Neuronal stem cell (in vitro differentiated cells): Measurements from ENCODE around the gene RIC3.

Experiments used
- DNase-seq: peaks from one replicate; pipeline ENCODE4 v3.0.0-alpha.2; 2013; ENCODE audit warnings: low spot score
- H2AFZ ChIP-seq: one replicate; pipeline ENCODE4 v1.6.1; 2013; ENCODE audit warnings: mild to moderate bottlenecking, low read length, inconsistent platforms
- H2AK5ac ChIP-seq: 2 replicates; pipeline ENCODE4 v1.6.1; 2013; ENCODE audit warnings: low read depth, mild to moderate bottlenecking, inconsistent platforms, low read length, moderate library complexity, mixed read lengths
- H2BK120ac ChIP-seq: 2 replicates; pipeline ENCODE4 v1.6.1; 2013; ENCODE audit warnings: low read depth, mild to moderate bottlenecking, inconsistent platforms, low read length, moderate library complexity, mixed read lengths
- H2BK12ac ChIP-seq: one replicate; pipeline ENCODE4 v1.6.1; 2013; ENCODE audit warnings: low read length, inconsistent platforms
- H2BK15ac ChIP-seq: 2 replicates; pipeline ENCODE4 v1.6.1; 2013; ENCODE audit warnings: mild to moderate bottlenecking, low read length, inconsistent platforms, mixed read lengths
- H2BK5ac ChIP-seq: one replicate; pipeline ENCODE4 v1.6.1; 2013; ENCODE audit warnings: inconsistent platforms, mild to moderate bottlenecking, low read length, moderate library complexity
- H3K14ac ChIP-seq: one replicate; pipeline ENCODE4 v1.6.1; 2013; ENCODE audit warnings: low read length, inconsistent platforms
- H3K18ac ChIP-seq: 2 replicates; pipeline ENCODE4 v1.6.1; 2013; ENCODE audit warnings: low read length, inconsistent platforms
- H3K23ac ChIP-seq: 2 replicates; pipeline ENCODE4 v1.6.1; 2013; ENCODE audit warnings: low read depth, mild to moderate bottlenecking, mixed read lengths, low read length, inconsistent platforms; ENCODE audit not compliant: poor library complexity
- H3K27ac ChIP-seq: replicated peaks from 3 replicates; pipeline ENCODE4 v1.5.1; 2013; ENCODE audit warnings: low read length, inconsistent platforms
- H3K27me3 ChIP-seq, 3 experiments: 2 replicates each; pipeline ENCODE4 v1.6.1; 2013; ENCODE audit warnings: low read length in 3 of 3, mild to moderate bottlenecking in 2 of 3, inconsistent platforms in 1 of 3, low read depth in 1 of 3, mixed read lengths in 1 of 3, moderate library complexity in 1 of 3; ENCODE audit not compliant: control insufficient read depth in 3 of 3, insufficient read depth in 3 of 3
- H3K36me3 ChIP-seq, 2 donors: replicated peaks in 1 of 2; 2 replicates each; pipeline ENCODE4 v1.6.1; 2013; ENCODE audit warnings: low read length in 2 of 2; ENCODE audit not compliant: control insufficient read depth in 2 of 2, insufficient read depth in 2 of 2
- H3K4ac ChIP-seq: 2 replicates; pipeline ENCODE4 v1.6.1; 2013; ENCODE audit warnings: inconsistent platforms, mild to moderate bottlenecking, low read length, moderate library complexity
- H3K4me1 ChIP-seq, 2 donors: 1 replicate in 1 of 2; 2 replicates in 1 of 2; pipeline ENCODE4 v1.6.1; 2013; ENCODE audit warnings: low read length in 2 of 2, low read depth in 1 of 2; ENCODE audit not compliant: control insufficient read depth in 2 of 2, insufficient read depth in 1 of 2
- H3K4me2 ChIP-seq: one replicate; pipeline ENCODE4 v1.6.1; 2013; ENCODE audit warnings: mild to moderate bottlenecking, low read length, inconsistent platforms; ENCODE audit not compliant: insufficient read depth, poor library complexity, severe bottlenecking
- H3K4me3 ChIP-seq, 2 donors: 2 replicates each; pipeline ENCODE4 v1.5.1; 2013; ENCODE audit warnings: low read length in 2 of 2, mild to moderate bottlenecking in 2 of 2, inconsistent platforms in 1 of 2, moderate library complexity in 1 of 2
- H3K79me1 ChIP-seq: one replicate; pipeline ENCODE4 v1.6.1; 2013; ENCODE audit warnings: low read depth, mild to moderate bottlenecking, inconsistent platforms, low read length, moderate library complexity
- H3K9ac ChIP-seq: one replicate; pipeline ENCODE4 v1.6.1; 2013; ENCODE audit warnings: mild to moderate bottlenecking, low read depth, low read length, inconsistent platforms; ENCODE audit not compliant: poor library complexity
- H3K9me3 ChIP-seq, 2 donors: replicated peaks in 1 of 2; 2 replicates each; pipeline versions ENCODE3 to v1.6.1; 2013; ENCODE audit warnings: low read length in 2 of 2, mild to moderate bottlenecking in 2 of 2, inconsistent platforms in 1 of 2, low read depth in 1 of 2, mixed read lengths in 1 of 2, moderate library complexity in 1 of 2; ENCODE audit not compliant: control insufficient read depth in 2 of 2, insufficient read depth in 1 of 2
- H4K8ac ChIP-seq: one replicate; pipeline ENCODE4 v1.6.1; 2013; ENCODE audit warnings: low read depth, mild to moderate bottlenecking, inconsistent platforms, low read length, moderate library complexity
- H4K91ac ChIP-seq: one replicate; pipeline ENCODE4 v1.6.1; 2013; ENCODE audit warnings: low read length, low read depth, mild to moderate bottlenecking, inconsistent platforms; ENCODE audit not compliant: poor library complexity
- WGBS, 2 donors: extraction: QIAGEN DNeasy Blood & Tissue Kit; methylation state at CpG; one replicate each; pipeline ENCODE4 v1.1.7; 2013; ENCODE audit warnings: missing lambda C conversion rate in 2 of 2, mixed read lengths in 1 of 2; ENCODE audit not compliant: insufficient read length in 2 of 2, insufficient replicate concordance in 1 of 2; ENCODE audit errors: extremely low coverage in 2 of 2; 5-methylcytosine and 5-hydroxymethylcytosine counted together

Gene RIC3

DNA sequence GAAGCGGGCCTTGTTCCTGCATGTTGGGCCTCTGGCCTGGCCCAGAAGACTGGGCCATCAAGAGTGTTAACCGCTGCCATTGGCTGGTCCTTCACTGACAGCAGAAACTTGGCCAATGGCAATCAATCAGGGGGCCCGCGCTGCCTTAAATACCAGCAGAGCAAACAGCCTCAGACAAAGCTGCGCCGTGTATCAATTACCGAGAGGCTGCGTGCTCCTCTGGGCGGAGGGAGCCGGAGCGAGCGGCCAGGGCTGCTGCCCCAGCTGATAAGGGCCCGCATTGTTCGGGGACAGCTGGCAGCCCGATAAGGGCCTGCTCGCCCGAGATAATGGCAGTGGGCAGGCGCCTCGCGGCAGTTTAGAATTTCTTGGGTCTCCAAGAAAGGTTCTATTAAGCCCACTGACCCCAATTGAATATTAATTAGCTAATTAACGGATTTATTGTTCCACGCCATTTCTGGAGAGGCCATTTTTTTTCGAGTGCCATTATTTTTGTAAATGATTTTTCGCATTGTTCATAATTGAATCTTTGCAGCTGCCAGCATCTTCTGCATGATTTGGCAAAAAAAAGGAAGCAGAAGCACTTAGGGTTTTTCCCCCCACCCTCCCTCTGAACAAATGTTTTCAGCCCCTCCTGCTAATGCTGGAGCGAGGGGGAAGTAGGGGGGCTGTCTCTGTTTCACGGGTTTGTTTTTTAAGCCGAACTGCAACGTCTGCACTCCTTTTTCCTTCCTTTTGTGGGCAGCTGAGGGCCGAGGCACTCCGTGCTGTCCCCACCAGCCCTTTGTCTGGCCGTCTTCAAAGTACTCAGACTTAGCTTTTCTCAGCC lies 37.6 kb upstream of the RIC3 start:
- Histone ChIP-seq H3K4me3 (no peak overlapping the region), H3K27me3 (peaks cover 0 to 14% (median 0%) of the 10 kb centered on the region in 3 experiments), H2AFZ (peak overlapping the region; percentile 78), H2BK12ac (no peak overlapping the region), H3K9ac (no peak overlapping the region), H4K91ac (no peak overlapping the region), H3K14ac (no peak overlapping the region), H3K23ac (no peak overlapping the region), H3K79me1 (no peaks in the 10 kb centered on the region), H2BK120ac (no peak overlapping the region), H2AK5ac (no peak overlapping the region), H2BK5ac (no peak overlapping the region), H3K18ac (peak overlapping the region; percentile 58), H2BK15ac (no peak overlapping the region), H4K8ac (no peak overlapping the region), H3K4me1 (peaks cover 8 to 20% of the 10 kb centered on the region in 2 donors), H3K4me2 (peak overlapping the region; percentile 26), H3K4ac (no peak overlapping the region), H3K9me3 (peaks cover 0 to 3% of the 10 kb centered on the region in 2 donors), H3K36me3 (no peaks in the 10 kb centered on the region), H3K27ac (peak overlapping the region; percentile 44)
- no CpG with 5 or more reads among the region's 31 CpGs for WGBS, 2 donors
- no peak for DNase-seq

DNA sequence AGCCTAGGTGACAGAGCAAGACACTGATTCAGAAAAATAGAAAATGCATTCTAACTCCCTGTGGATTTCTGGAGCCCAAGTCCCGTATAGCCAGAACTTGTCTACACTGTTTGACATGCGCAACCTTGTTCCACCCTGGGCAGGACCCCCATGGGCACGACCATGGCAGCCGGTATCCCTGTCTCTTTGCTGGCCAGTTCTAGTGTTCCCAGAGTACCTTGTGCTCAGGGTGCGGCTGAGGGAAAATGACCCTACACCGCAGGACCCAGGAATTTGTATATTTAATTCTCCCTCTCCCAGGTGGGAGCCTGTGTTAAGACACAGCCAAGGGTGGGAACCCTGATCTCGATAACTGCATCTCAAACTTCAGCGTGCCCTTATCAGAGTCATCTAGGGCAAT lies 36.7 kb upstream of the RIC3 start:
- Histone ChIP-seq H3K9ac (no peak overlapping the region), H4K91ac (no peak overlapping the region), H3K14ac (no peak overlapping the region), H3K4me1 (peaks cover 8 to 20% of the 10 kb centered on the region in 2 donors), H3K27ac (no peak overlapping the region), H3K23ac (no peak overlapping the region), H2BK12ac (no peak overlapping the region), H2AK5ac (no peak overlapping the region), H3K4me2 (no peak overlapping the region), H3K36me3 (no peaks in the 10 kb centered on the region), H4K8ac (no peak overlapping the region), H2AFZ (peak overlapping the region; percentile 78), H3K27me3 (peaks cover 0 to 14% (median 0%) of the 10 kb centered on the region in 3 experiments), H2BK5ac (no peak overlapping the region), H3K9me3 (peaks cover 0 to 3% of the 10 kb centered on the region in 2 donors), H3K18ac (no peak overlapping the region), H2BK120ac (no peak overlapping the region), H3K4ac (no peak overlapping the region), H2BK15ac (no peak overlapping the region), H3K79me1 (no peaks in the 10 kb centered on the region), H3K4me3 (peak overlapping the region in 1 of 2 donors; percentile 45)
- WGBS, 2 donors = no CpG with 5 or more reads among the region's 8 CpGs
- DNase-seq = no peak

DNA sequence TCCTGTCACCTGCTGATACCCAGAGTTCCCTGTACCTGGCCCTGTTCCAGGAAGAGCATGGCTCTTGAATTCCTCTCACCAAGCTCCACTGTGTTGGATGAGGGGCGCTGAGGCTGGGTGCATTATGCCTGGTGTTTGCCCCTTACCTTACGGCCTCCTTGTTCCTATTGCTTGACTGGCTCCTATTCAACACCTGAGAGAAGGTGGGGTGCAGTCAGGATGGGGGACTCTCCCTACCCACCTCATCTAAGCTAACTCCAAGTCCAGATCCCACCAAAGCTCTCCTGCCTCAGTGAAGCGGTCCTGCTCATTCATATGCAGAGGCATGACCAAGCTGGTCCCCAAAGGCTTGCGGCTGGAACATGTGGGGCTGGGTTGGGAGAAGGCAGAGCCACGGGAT lies 35.8 kb upstream of the RIC3 start:
- Histone ChIP-seq H3K36me3 (no peaks in the 10 kb centered on the region), H3K14ac (no peak overlapping the region), H3K27me3 (peaks cover 0 to 14% (median 0%) of the 10 kb centered on the region in 3 experiments), H3K4me2 (no peak overlapping the region), H2BK5ac (no peak overlapping the region), H3K9ac (no peak overlapping the region), H2AFZ (no peak overlapping the region), H3K9me3 (peaks cover 0 to 3% of the 10 kb centered on the region in 2 donors), H2AK5ac (peak overlapping the region; percentile 59), H3K4me1 (peaks cover 8 to 20% of the 10 kb centered on the region in 2 donors), H3K4ac (no peak overlapping the region), H4K91ac (no peak overlapping the region), H2BK12ac (no peak overlapping the region), H3K4me3 (peak overlapping the region in 1 of 2 donors; percentile 37), H3K79me1 (no peaks in the 10 kb centered on the region), H2BK120ac (peak overlapping the region; percentile 2), H2BK15ac (no peak overlapping the region), H3K27ac (no peak overlapping the region), H4K8ac (no peak overlapping the region), H3K18ac (no peak overlapping the region), H3K23ac (no peak overlapping the region)
- WGBS, 2 donors = no CpG with 5 or more reads among the region's 5 CpGs
- no peak for DNase-seq

DNA sequence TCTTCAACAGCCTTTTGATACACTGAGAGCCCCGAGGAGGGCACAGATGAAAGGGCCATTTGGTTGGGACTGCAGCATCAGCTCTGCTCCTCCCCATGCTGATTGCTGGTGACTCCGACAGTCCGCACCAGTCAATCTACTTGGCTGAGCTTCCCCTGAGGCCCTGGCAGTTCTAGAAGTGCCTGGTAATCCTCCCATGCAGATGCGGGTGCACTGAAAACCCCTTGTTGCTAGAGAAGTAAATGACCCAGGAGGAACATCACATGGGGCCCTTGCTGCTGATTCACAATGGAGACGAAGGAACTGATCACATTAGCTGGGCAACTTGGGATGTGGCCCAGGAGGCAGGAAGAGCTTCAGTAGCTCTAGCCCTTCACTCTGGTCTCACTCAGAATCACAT lies 35.2 kb upstream of the RIC3 start:
- no CpG with 5 or more reads among the region's 5 CpGs for WGBS, 2 donors
- Histone ChIP-seq H3K9ac (no peak overlapping the region), H3K79me1 (no peaks in the 10 kb centered on the region), H3K4ac (no peak overlapping the region), H2AK5ac (peak overlapping the region; percentile 59), H2BK12ac (no peak overlapping the region), H3K18ac (no peak overlapping the region), H2BK15ac (peak overlapping the region; percentile 2), H3K9me3 (peaks cover 0 to 3% of the 10 kb centered on the region in 2 donors), H3K4me3 (peak overlapping the region in 1 of 2 donors; percentile 37), H3K27me3 (peaks cover 0 to 11% (median 0%) of the 10 kb centered on the region in 3 experiments), H4K91ac (no peak overlapping the region), H2BK120ac (peak overlapping the region; percentile 2), H3K27ac (no peak overlapping the region), H3K14ac (no peak overlapping the region), H3K23ac (no peak overlapping the region), H2AFZ (no peak overlapping the region), H3K4me1 (peaks cover 8 to 20% of the 10 kb centered on the region in 2 donors), H3K36me3 (no peaks in the 10 kb centered on the region), H4K8ac (no peak overlapping the region), H2BK5ac (no peak overlapping the region), H3K4me2 (no peak overlapping the region)
- DNase-seq = no peak
